Neural progenitor cell (in vitro differentiated cells): Measurements from ENCODE around the gene SHROOM3.

Experiments
- CTCF ChIP-seq: fragments of 200-600 bp; sonication (generic); IDR thresholded peaks from 2 replicates; pipeline ENCODE4 v1.5.1; 2017; ENCODE audit warnings: antibody characterized with exemption, mild to moderate bottlenecking
- EZH2 ChIP-seq: fragments of 200-600 bp; sonication (generic); IDR thresholded peaks from 2 replicates; pipeline ENCODE4 v1.6.1; 2017; ENCODE audit warnings: antibody characterized with exemption, mild to moderate bottlenecking, moderate library complexity

GRCh38 chr4:76620723-76621468 lies 185.9 kb downstream of the SHROOM3 start:
- no peak for TF ChIP-seq CTCF
- no peak for TF ChIP-seq EZH2
